ENCODE data around the gene CXXC5.
A peak's percentile ranks its signal among the peaks of the same experiment; 100 is the strongest.

- peak; percentile 60 to 68 (median 64) for TF ChIP-seq CTCF (IDR thresholded peaks at IDR 0.05)
- no peak for TF ChIP-seq POLR2A (IDR thresholded peaks at IDR 0.05)
Observed at GRCh38 chr5:139635606-139636206, 12.4 kb upstream of the CXXC5 start.

All from right lobe of liver (tissue), 4 donors.